GM12878 (cell line): Measurements from ENCODE around the gene HORMAD2. TPM values are rescaled to one million over a fixed set of nuclear protein-coding genes. Genes with fewer than 3 reads are reported as not detected.

ENCODE experiments used
- ATF7 ChIP-seq: fragments of 450-650 bp; IDR thresholded peaks from 2 replicates; pipeline ENCODE4 v1.6.1; 2016; ENCODE audit warnings: low read depth, mild to moderate bottlenecking
- BHLHE40 ChIP-seq, 2 experiments: fragments of 450-650 bp in 1 of 2; IDR thresholded peaks; 2 replicates each; pipeline ENCODE4 v1.6.1; 2011 to 2017; ENCODE audit warnings: low read depth in 2 of 2, borderline replicate concordance in 1 of 2, improper control_type of control experiment in 1 of 2, low read length in 1 of 2, mild to moderate bottlenecking in 1 of 2
- CBX3 ChIP-seq: fragments of 200-600 bp; sonication (generic); IDR thresholded peaks from 2 replicates; pipeline ENCODE4 v1.6.1; 2016; ENCODE audit warnings: low read depth, borderline replicate concordance
- CREM ChIP-seq: IDR thresholded peaks from 2 replicates; pipeline ENCODE4 v1.6.1; 2014; ENCODE audit warnings: antibody characterized with exemption, low read depth
- EP300 ChIP-seq, 2 experiments: fragments of 150-350 bp in 1 of 2; IDR thresholded peaks; 2 replicates each; pipeline ENCODE4 v1.6.1; 2011 to 2012; ENCODE audit warnings: low read depth in 2 of 2, low read length in 2 of 2, borderline replicate concordance in 1 of 2, improper control_type of control experiment in 1 of 2, inconsistent platforms in 1 of 2; ENCODE audit not compliant: control insufficient read depth in 1 of 2
- FOS ChIP-seq: IDR thresholded peaks from 3 replicates; pipeline ENCODE4 v1.6.1; 2011; ENCODE audit warnings: borderline replicate concordance; ENCODE audit not compliant: insufficient read length; ENCODE audit errors: extremely low read depth
- GATAD2B ChIP-seq: fragments of 450-650 bp; conservative IDR thresholded peaks from 2 replicates; pipeline ENCODE4 v1.6.1; 2017; ENCODE audit warnings: low read depth, mild to moderate bottlenecking, moderate library complexity
- HCFC1 ChIP-seq: fragments of 150-350 bp; IDR thresholded peaks from 2 replicates; pipeline ENCODE4 v1.6.1; 2014; ENCODE audit warnings: low read length
- JUNB ChIP-seq: IDR thresholded peaks from 2 replicates; pipeline ENCODE4 v1.6.1; 2016; ENCODE audit warnings: antibody characterized with exemption, mild to moderate bottlenecking
- KAT2A ChIP-seq: conservative IDR thresholded peaks from 2 replicates; pipeline ENCODE4 v1.6.1; 2011; ENCODE audit warnings: low read depth, low read length; ENCODE audit not compliant: control insufficient read depth
- KLF5 ChIP-seq: fragments of 450-650 bp; IDR thresholded peaks from 2 replicates; pipeline ENCODE4 v1.6.1; 2014; ENCODE audit warnings: mild to moderate bottlenecking; ENCODE audit not compliant: partially characterized antibody
- LARP7 ChIP-seq: fragments of 450-650 bp; IDR thresholded peaks from 2 replicates; pipeline ENCODE4 v1.6.1; 2017; ENCODE audit warnings: mild to moderate bottlenecking
- MAX ChIP-seq: IDR thresholded peaks from 2 replicates; pipeline ENCODE4 v1.6.1; 2012; ENCODE audit warnings: low read depth, low read length, improper control_type of control experiment
- NRF1 ChIP-seq: conservative IDR thresholded peaks from 2 replicates; pipeline ENCODE4 v1.6.1; 2011; ENCODE audit warnings: mild to moderate bottlenecking, low read depth, low read length, improper control_type of control experiment
- RAD51 ChIP-seq: fragments of 450-650 bp; IDR thresholded peaks from 2 replicates; pipeline ENCODE4 v1.6.1; 2016; ENCODE audit warnings: moderate library complexity, mild to moderate bottlenecking, inconsistent platforms
- RB1 ChIP-seq: fragments of 450-650 bp; formaldehyde crosslinking; IDR thresholded peaks from 2 replicates; pipeline ENCODE4 v1.6.1; 2017; ENCODE audit warnings: mild to moderate bottlenecking, borderline replicate concordance
- RCOR1 ChIP-seq: conservative IDR thresholded peaks from 2 replicates; pipeline ENCODE4 v1.6.1; 2012; ENCODE audit warnings: low read depth, low read length, improper control_type of control experiment
- SP1 ChIP-seq: IDR thresholded peaks from one replicate; pipeline ENCODE4 v1.6.1; 2011; ENCODE audit warnings: low read depth, low read length
- SUPT20H ChIP-seq: IDR thresholded peaks from 2 replicates; pipeline ENCODE4 v1.6.1; 2011; ENCODE audit warnings: low read depth, mild to moderate bottlenecking, low read length, moderate library complexity, borderline replicate concordance; ENCODE audit not compliant: control insufficient read depth
- TCF12 ChIP-seq: IDR thresholded peaks from 2 replicates; pipeline ENCODE4 v1.6.1; 2011; ENCODE audit warnings: low read depth, mild to moderate bottlenecking, low read length
- polyA plus RNA-seq, 11 experiments: library from polyadenylated mRNA; depleted of rRNA in 4 of 11; unstranded in 6 of 11; stranded (reverse) in 5 of 11; fragments of >200 nt; fragmentation: Nextera tagmentation in 4 of 11; fragmentation: Illumina TruSeq in 1 of 11; extraction: Ambion mirVana in 4 of 11; extraction: Trizol in 1 of 11; gene quantifications; 1 replicate in 1 of 11; 2 replicates in 10 of 11; pipeline versions ENCODE4 v1.2.1 to v1.2.3, GENCODE V29; 2011 to 2016; ENCODE audit warnings: inconsistent platforms in 2 of 11, missing spikeins in 2 of 11, low read depth in 1 of 11
- total RNA-seq, 4 experiments: library from RNA; depleted of rRNA in 3 of 4; stranded (reverse); fragments of >200 nt in 3 of 4; fragmentation: Illumina TruSeq in 1 of 4; extraction: Trizol in 1 of 4; gene quantifications; 2 replicates each; pipeline versions ENCODE4 v1.2.1 to v1.2.3, GENCODE V29; 2013 to 2021
- TF ChIP-seq, protein P1 (sequence below): fragments of 450-650 bp; formaldehyde crosslinking; IDR thresholded peaks from 2 replicates; pipeline ENCODE4 v1.4.0; 2022; ENCODE audit warnings: mild to moderate bottlenecking, moderate library complexity
- TF ChIP-seq, protein P2 (sequence below): IDR thresholded peaks from 2 replicates; pipeline ENCODE4 v1.6.1; 2012; ENCODE audit warnings: improper control_type of control experiment, low read depth, low read length; ENCODE audit not compliant: insufficient replicate concordance

The HORMAD2 gene
- total and polyA plus RNA-seq, 10 of the 15 experiments (the other 5 are each of a cell fraction or from before 2014, with no cell fraction given), result 0.07 to 0.13 TPM; not detected in 8

GRCh38 chr22:30221121-30221992 is 141.1 kb downstream of the HORMAD2 start (continued):
- TF ChIP-seq MAX (0 out of 2 replicates have a peak, but pooled peaks have one; percentile 22), TCF12 (peak; percentile 70), SUPT20H (no peak), EP300 (IDR thresholded peaks at IDR 0.05; ENCODE audit: borderline replicate concordance in 1 of 2, control insufficient read depth in 1 of 2, low read depth in 2 of 2, low read length in 2 of 2) (0 out of 4 replicates have a peak, but pooled peaks of 1 of the 2 experiments have one; percentile 33), LARP7 (no peak), KAT2A (no peak), RB1 (no peak), SP1 (no peak), CREM (no peak), RAD51 (no peak), BHLHE40 (IDR thresholded peaks at IDR 0.05; ENCODE audit: borderline replicate concordance in 1 of 2, low read depth in 2 of 2, low read length in 1 of 2) (peak; percentile 20 to 55; a peak in 1 of 4 replicates), KLF5 (no peak), GATAD2B (0 out of 2 replicates have a peak, but pooled peaks have one; percentile 47), JUNB (no peak), RCOR1 (no peak), FOS (no peak), HCFC1 (no peak), ATF7 (no peak), NRF1 (no peak), CBX3 (no peak)
- TF ChIP-seq, protein P1, sequence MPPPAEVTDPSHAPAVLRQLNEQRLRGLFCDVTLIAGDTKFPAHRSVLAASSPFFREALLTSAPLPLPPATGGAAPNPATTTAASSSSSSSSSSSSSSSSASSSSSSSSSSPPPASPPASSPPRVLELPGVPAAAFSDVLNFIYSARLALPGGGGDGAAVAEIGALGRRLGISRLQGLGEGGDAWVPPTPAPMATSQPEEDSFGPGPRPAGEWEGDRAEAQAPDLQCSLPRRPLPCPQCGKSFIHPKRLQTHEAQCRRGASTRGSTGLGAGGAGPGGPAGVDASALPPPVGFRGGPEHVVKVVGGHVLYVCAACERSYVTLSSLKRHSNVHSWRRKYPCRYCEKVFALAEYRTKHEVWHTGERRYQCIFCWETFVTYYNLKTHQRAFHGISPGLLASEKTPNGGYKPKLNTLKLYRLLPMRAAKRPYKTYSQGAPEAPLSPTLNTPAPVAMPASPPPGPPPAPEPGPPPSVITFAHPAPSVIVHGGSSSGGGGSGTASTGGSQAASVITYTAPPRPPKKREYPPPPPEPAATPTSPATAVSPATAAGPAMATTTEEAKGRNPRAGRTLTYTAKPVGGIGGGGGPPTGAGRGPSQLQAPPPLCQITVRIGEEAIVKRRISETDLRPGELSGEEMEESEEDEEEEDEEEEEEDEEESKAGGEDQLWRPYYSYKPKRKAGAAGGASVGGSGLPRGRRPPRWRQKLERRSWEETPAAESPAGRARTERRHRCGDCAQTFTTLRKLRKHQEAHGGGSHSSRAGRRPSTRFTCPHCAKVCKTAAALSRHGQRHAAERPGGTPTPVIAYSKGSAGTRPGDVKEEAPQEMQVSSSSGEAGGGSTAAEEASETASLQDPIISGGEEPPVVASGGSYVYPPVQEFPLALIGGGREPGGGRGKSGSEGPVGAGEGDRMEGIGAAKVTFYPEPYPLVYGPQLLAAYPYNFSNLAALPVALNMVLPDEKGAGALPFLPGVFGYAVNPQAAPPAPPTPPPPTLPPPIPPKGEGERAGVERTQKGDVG, result no peak
- TF ChIP-seq, protein P2, sequence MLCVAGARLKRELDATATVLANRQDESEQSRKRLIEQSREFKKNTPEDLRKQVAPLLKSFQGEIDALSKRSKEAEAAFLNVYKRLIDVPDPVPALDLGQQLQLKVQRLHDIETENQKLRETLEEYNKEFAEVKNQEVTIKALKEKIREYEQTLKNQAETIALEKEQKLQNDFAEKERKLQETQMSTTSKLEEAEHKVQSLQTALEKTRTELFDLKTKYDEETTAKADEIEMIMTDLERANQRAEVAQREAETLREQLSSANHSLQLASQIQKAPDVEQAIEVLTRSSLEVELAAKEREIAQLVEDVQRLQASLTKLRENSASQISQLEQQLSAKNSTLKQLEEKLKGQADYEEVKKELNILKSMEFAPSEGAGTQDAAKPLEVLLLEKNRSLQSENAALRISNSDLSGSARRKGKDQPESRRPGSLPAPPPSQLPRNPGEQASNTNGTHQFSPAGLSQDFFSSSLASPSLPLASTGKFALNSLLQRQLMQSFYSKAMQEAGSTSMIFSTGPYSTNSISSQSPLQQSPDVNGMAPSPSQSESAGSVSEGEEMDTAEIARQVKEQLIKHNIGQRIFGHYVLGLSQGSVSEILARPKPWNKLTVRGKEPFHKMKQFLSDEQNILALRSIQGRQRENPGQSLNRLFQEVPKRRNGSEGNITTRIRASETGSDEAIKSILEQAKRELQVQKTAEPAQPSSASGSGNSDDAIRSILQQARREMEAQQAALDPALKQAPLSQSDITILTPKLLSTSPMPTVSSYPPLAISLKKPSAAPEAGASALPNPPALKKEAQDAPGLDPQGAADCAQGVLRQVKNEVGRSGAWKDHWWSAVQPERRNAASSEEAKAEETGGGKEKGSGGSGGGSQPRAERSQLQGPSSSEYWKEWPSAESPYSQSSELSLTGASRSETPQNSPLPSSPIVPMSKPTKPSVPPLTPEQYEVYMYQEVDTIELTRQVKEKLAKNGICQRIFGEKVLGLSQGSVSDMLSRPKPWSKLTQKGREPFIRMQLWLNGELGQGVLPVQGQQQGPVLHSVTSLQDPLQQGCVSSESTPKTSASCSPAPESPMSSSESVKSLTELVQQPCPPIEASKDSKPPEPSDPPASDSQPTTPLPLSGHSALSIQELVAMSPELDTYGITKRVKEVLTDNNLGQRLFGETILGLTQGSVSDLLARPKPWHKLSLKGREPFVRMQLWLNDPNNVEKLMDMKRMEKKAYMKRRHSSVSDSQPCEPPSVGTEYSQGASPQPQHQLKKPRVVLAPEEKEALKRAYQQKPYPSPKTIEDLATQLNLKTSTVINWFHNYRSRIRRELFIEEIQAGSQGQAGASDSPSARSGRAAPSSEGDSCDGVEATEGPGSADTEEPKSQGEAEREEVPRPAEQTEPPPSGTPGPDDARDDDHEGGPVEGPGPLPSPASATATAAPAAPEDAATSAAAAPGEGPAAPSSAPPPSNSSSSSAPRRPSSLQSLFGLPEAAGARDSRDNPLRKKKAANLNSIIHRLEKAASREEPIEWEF, result no peak
